Gastrocnemius medialis (tissue), 4 donors: ENCODE results near the gene ANKS1B. TPM values are rescaled to one million over a fixed set of nuclear protein-coding genes. Genes with fewer than 3 reads are reported as not detected.

Experiments used
- ATAC-seq, 2 donors: fragments of 150-250 bp; one replicate each; pipeline ENCODE4 v1.9.1; 2016
- DNase-seq, 2 donors: peaks; one replicate each; pipeline ENCODE4 v3.0.0-alpha.2; 2019
- H3K27ac ChIP-seq, 4 donors: fragments of 200-600 bp; sonication (generic); 1 replicate in 1 of 4; 2 replicates in 3 of 4; pipeline ENCODE4 v1.5.1; 2016 to 2018; ENCODE audit warnings: mild to moderate bottlenecking in 2 of 4, moderate library complexity in 1 of 4
- H3K27me3 ChIP-seq, 3 donors: fragments of 200-600 bp; sonication (generic) in 2 of 3; 1 replicate in 1 of 3; 2 replicates in 2 of 3; pipeline versions ENCODE4 v1.5.1 to v1.6.0; 2016 to 2019; ENCODE audit warnings: mild to moderate bottlenecking in 1 of 3, moderate library complexity in 1 of 3
- H3K36me3 ChIP-seq, 2 donors: fragments of 200-600 bp; sonication (generic) in 1 of 2; one replicate each; pipeline ENCODE4 v1.5.1; 2017 to 2018
- H3K4me1 ChIP-seq, 2 donors: fragments of 200-600 bp; sonication (generic) in 1 of 2; one replicate each; pipeline ENCODE4 v1.5.1; 2016 to 2017; ENCODE audit warnings: mild to moderate bottlenecking in 2 of 2
- H3K4me3 ChIP-seq, 4 donors: fragments of 200-600 bp; sonication (generic) in 3 of 4; 1 replicate in 1 of 4; 2 replicates in 3 of 4; pipeline ENCODE4 v1.5.1; 2016 to 2019; ENCODE audit warnings: mild to moderate bottlenecking in 2 of 4
- H3K9me3 ChIP-seq, 3 donors: fragments of 200-600 bp; sonication (generic) in 2 of 3; 1 replicate in 1 of 3; 2 replicates in 2 of 3; pipeline ENCODE4 v1.5.1; 2016 to 2019
- CTCF ChIP-seq, 5 experiments: fragments of 450-650 bp in 3 of 5; fragments of 200-600 bp in 2 of 5; sonication (generic) in 2 of 5; IDR thresholded peaks in 4 of 5; conservative IDR thresholded peaks in 1 of 5; 1 replicate in 4 of 5; 2 replicates in 1 of 5; pipeline ENCODE4 v1.5.1; 2016 to 2019; ENCODE audit warnings: antibody characterized with exemption in 5 of 5, mild to moderate bottlenecking in 3 of 5, moderate library complexity in 3 of 5
- POLR2A ChIP-seq, 2 donors: fragments of 450-650 bp; IDR thresholded peaks; one replicate each; pipeline ENCODE4 v1.6.1; 2017; ENCODE audit warnings: antibody characterized with exemption in 2 of 2, mild to moderate bottlenecking in 2 of 2, moderate library complexity in 2 of 2
- in situ Hi-C, 4 donors: fragments of 200-750 bp; cut with MboI; loops; one replicate each; pipeline versions ENCODE4 v1.15.0 to v1.8.0; 2017; ENCODE audit warnings: low sequenced_read_pairs in 4 of 4
- intact Hi-C: fragments of 100-400 bp; cut with DNase I; formaldehyde crosslinking; loops from one replicate; pipeline ENCODE4 v1.15.1; 2023; ENCODE audit warnings: low total_unique reads
- total RNA-seq, 4 donors: library from RNA; depleted of rRNA; stranded (reverse); fragments of >200 nt; gene quantifications; one replicate each; pipeline versions ENCODE4 v1.1.0 to v1.2.3, GENCODE V29; 2016

Gene ANKS1B
- total RNA-seq, 4 donors from 2014 or later, result 3.9 to 14.5 (median 5.7) TPM

DNA sequence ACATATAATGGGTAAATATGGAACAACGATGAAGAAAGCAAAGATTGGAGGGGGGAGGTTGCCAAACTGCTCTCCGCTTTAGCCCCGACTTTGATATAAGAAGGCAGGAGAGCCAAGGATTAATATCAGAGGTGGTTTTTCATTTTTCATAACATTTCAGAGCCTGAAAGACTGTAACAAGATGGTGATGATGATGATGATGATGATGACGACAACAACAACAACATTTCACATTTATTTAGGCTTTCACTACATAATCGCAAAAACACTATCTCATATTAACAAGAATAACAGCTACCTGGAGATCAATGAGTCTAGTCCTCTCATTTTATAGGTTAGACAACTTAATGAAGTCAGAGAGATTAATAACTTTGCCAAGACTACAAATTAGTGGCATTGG is 86.1 kb downstream of the ANKS1B start:
- H3K27me3 ChIP-seq, result no peaks in the 10 kb centered on the region
- TF ChIP-seq CTCF (IDR thresholded peaks at IDR 0.05 in 4 of 5, conservative IDR thresholded peaks at IDR 0.05 in 1 of 5) (no peak), POLR2A (IDR thresholded peaks at IDR 0.05) (no peak)
- DNase-seq (no peak), ATAC-seq (no peak)
- in situ Hi-C loops, result no loop called here
- no peaks in the 10 kb centered on the region for H3K36me3 ChIP-seq
- intact Hi-C loops, result no loop called here
- no peaks in the 10 kb centered on the region for H3K4me1 ChIP-seq
- H3K27ac ChIP-seq, result no peak overlapping the region
- H3K4me3 ChIP-seq, result no peak overlapping the region
- no peaks in the 10 kb centered on the region for H3K9me3 ChIP-seq

DNA sequence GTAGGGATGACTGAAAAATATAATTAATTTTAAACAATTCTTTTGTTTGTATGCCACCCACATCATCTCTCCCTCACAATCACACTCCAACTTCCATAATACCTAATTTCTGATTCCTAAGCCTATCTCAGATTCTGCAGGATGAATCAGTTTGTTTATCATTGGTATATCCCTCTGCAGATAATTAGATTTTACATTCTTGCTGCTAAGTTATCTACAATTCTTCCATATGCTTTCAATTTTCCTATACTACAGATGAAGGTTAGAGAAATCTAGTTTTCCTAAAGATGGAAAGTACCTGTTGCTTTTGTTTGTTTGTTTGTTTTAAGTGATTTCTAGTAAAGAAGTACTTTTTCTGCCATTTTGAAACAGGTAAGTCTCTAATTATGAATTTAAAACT is 105.3 kb downstream of the ANKS1B start:
- Histone ChIP-seq H3K4me1 (no peaks in the 10 kb centered on the region), H3K27ac (no peak overlapping the region), H3K4me3 (no peak overlapping the region), H3K9me3 (no peaks in the 10 kb centered on the region), H3K27me3 (no peaks in the 10 kb centered on the region), H3K36me3 (no peaks in the 10 kb centered on the region)
- DNase-seq (no peak), ATAC-seq (no peak)
- in situ Hi-C loops, result no loop called here
- intact Hi-C loops, result no loop called here
- TF ChIP-seq POLR2A (IDR thresholded peaks at IDR 0.05) (no peak), CTCF (IDR thresholded peaks at IDR 0.05 in 4 of 5, conservative IDR thresholded peaks at IDR 0.05 in 1 of 5) (no peak)

DNA sequence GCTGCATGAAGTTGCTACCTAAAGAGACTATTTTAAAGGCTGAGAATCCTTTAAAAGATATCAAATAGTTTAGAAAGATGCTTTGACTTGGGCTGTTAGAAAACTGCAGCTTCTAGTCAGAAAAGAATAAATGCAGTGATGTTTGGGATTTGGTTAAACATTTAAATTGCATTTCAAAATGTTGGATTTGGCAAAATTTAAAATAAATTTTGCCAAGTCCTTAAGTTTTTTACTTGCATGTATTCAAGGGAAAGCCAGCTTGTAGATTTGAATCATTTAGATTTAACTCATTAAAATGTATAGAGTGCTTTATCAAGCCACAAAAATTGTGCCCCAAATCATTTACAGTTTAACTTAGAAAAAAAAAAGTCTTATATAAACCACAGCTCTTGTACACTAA is 109.7 kb downstream of the ANKS1B start:
- ATAC-seq (no peak), DNase-seq (no peak)
- H3K4me1 ChIP-seq, result no peaks in the 10 kb centered on the region
- H3K9me3 ChIP-seq, result peaks cover 0 to 3% (median 0%) of the 10 kb centered on the region in 3 donors
- H3K27me3 ChIP-seq, result no peaks in the 10 kb centered on the region
- H3K27ac ChIP-seq, result no peak overlapping the region
- intact Hi-C loops (no loop called here), in situ Hi-C loops (no loop called here)
- no peak for TF ChIP-seq CTCF (IDR thresholded peaks at IDR 0.05 in 4 of 5, conservative IDR thresholded peaks at IDR 0.05 in 1 of 5)
- no peak for TF ChIP-seq POLR2A (IDR thresholded peaks at IDR 0.05)
- H3K36me3 ChIP-seq, result no peaks in the 10 kb centered on the region
- H3K4me3 ChIP-seq, result no peak overlapping the region

- Histone ChIP-seq H3K36me3 (no peaks in the 10 kb centered on the region), H3K27me3 (no peaks in the 10 kb centered on the region), H3K4me3 (no peak overlapping the region), H3K27ac (no peak overlapping the region), H3K9me3 (peaks cover 0 to 5% (median 0%) of the 10 kb centered on the region in 3 donors), H3K4me1 (no peaks in the 10 kb centered on the region)
- DNase-seq (no peak), ATAC-seq (no peak)
- intact Hi-C loops (no loop called here), in situ Hi-C loops (no loop called here)
- no peak for TF ChIP-seq POLR2A (IDR thresholded peaks at IDR 0.05)
- TF ChIP-seq CTCF (IDR thresholded peaks at IDR 0.05 in 4 of 5, conservative IDR thresholded peaks at IDR 0.05 in 1 of 5), result no peak
These were observed 114.7 kb downstream of the ANKS1B start for GRCh38 chr12:99870085-99870484.

DNA sequence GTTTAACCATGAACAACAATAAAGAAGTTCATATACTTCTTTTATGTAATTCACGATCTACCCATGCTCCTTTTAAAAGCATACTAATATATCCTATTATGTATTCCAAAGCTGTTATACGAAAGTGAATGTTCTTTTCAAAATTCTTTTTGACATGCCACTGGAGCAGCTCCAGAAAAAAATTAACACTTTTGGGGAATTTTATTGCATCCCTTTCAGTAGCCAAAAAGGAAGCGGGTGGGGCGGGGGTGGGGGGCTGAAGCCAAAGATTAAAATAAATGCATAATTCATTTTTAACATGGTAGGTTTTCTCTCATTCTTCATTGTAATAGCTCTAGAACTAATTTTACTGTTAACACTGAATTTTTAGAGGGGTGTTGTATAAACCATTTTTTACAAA is 123.0 kb downstream of the ANKS1B start:
- TF ChIP-seq POLR2A (IDR thresholded peaks at IDR 0.05) (no peak), CTCF (IDR thresholded peaks at IDR 0.05 in 4 of 5, conservative IDR thresholded peaks at IDR 0.05 in 1 of 5) (no peak)
- in situ Hi-C loops (no loop called here), intact Hi-C loops (no loop called here)
- no peaks in the 10 kb centered on the region for H3K27me3 ChIP-seq
- no peak for DNase-seq
- H3K4me3 ChIP-seq, result no peak overlapping the region
- ATAC-seq, result no peak
- H3K36me3 ChIP-seq, result no peaks in the 10 kb centered on the region
- H3K9me3 ChIP-seq, result no peaks in the 10 kb centered on the region
- no peak overlapping the region for H3K27ac ChIP-seq
- no peaks in the 10 kb centered on the region for H3K4me1 ChIP-seq
